ENCODE results near the gene MAPK8IP2.

The MAPK8IP2 gene

GRCh38 chr22:50584106-50585096 is 16.2 kb upstream of the MAPK8IP2 start:
- DNase-seq (ENCODE audit: insufficient read length): no peak
- TF ChIP-seq POLR2A (IDR thresholded peaks at IDR 0.05; ENCODE audit: low read depth, low read length): no peak
- no peak for TF ChIP-seq POLR2AphosphoS5 (IDR thresholded peaks at IDR 0.05; ENCODE audit: low read depth, low read length)
- no peak for TF ChIP-seq TAF1 (IDR thresholded peaks at IDR 0.05; ENCODE audit: borderline replicate concordance, low read depth, low read length)
- no peak for FAIRE-seq

- FAIRE-seq: no peak
- DNase-seq (ENCODE audit: insufficient read length): no peak
- TF ChIP-seq POLR2AphosphoS5 (IDR thresholded peaks at IDR 0.05; ENCODE audit: low read depth, low read length) (no peak), POLR2A (IDR thresholded peaks at IDR 0.05; ENCODE audit: low read depth, low read length) (no peak), TAF1 (IDR thresholded peaks at IDR 0.05; ENCODE audit: borderline replicate concordance, low read depth, low read length) (no peak)
Measured at GRCh38 chr22:50585238-50585637, 15.4 kb upstream of the MAPK8IP2 start.

GRCh38 chr22:50585781-50586180 is 14.8 kb upstream of the MAPK8IP2 start:
- FAIRE-seq: no peak

GRCh38 chr22:50586416-50586815 is 14.2 kb upstream of the MAPK8IP2 start:
- TF ChIP-seq POLR2A (IDR thresholded peaks at IDR 0.05; ENCODE audit: low read depth, low read length) (no peak), POLR2AphosphoS5 (IDR thresholded peaks at IDR 0.05; ENCODE audit: low read depth, low read length) (no peak), TAF1 (IDR thresholded peaks at IDR 0.05; ENCODE audit: borderline replicate concordance, low read depth, low read length) (no peak)
- no peak for DNase-seq (ENCODE audit: insufficient read length)
- FAIRE-seq: no peak

More at GRCh38 chr22:50585781-50586180, 14.8 kb upstream of the MAPK8IP2 start:
- TF ChIP-seq POLR2AphosphoS5 (IDR thresholded peaks at IDR 0.05; ENCODE audit: low read depth, low read length) (no peak), POLR2A (IDR thresholded peaks at IDR 0.05; ENCODE audit: low read depth, low read length) (no peak), TAF1 (IDR thresholded peaks at IDR 0.05; ENCODE audit: borderline replicate concordance, low read depth, low read length) (no peak)
- no peak for DNase-seq (ENCODE audit: insufficient read length)

GRCh38 chr22:50587407-50587806 is 13.2 kb upstream of the MAPK8IP2 start:
- FAIRE-seq (no peak), DNase-seq (ENCODE audit: insufficient read length) (no peak)
- TF ChIP-seq POLR2AphosphoS5 (IDR thresholded peaks at IDR 0.05; ENCODE audit: low read depth, low read length): no peak
- no peak for TF ChIP-seq TAF1 (IDR thresholded peaks at IDR 0.05; ENCODE audit: borderline replicate concordance, low read depth, low read length)
- TF ChIP-seq POLR2A (IDR thresholded peaks at IDR 0.05; ENCODE audit: low read depth, low read length): no peak

- TF ChIP-seq TAF1 (IDR thresholded peaks at IDR 0.05; ENCODE audit: borderline replicate concordance, low read depth, low read length) (no peak), POLR2A (IDR thresholded peaks at IDR 0.05; ENCODE audit: low read depth, low read length) (no peak), POLR2AphosphoS5 (IDR thresholded peaks at IDR 0.05; ENCODE audit: low read depth, low read length) (no peak)
- DNase-seq (ENCODE audit: insufficient read length) (no peak), FAIRE-seq (no peak)
Measured at GRCh38 chr22:50595189-50595588, 5.4 kb upstream of the MAPK8IP2 start.

GRCh38 chr22:50597097-50597496 is 3.5 kb upstream of the MAPK8IP2 start:
- DNase-seq (ENCODE audit: insufficient read length) (no peak), FAIRE-seq (no peak)

GRCh38 chr22:50599816-50600455 is 657 bp upstream of the MAPK8IP2 start:
- FAIRE-seq (no peak), DNase-seq (ENCODE audit: insufficient read length) (peak; percentile 82)
- no peak for TF ChIP-seq TAF1 (IDR thresholded peaks at IDR 0.05; ENCODE audit: borderline replicate concordance, low read depth, low read length)
- no peak for TF ChIP-seq POLR2AphosphoS5 (IDR thresholded peaks at IDR 0.05; ENCODE audit: low read depth, low read length)
- TF ChIP-seq POLR2A (IDR thresholded peaks at IDR 0.05; ENCODE audit: low read depth, low read length): no peak

More at GRCh38 chr22:50597097-50597496, 3.5 kb upstream of the MAPK8IP2 start:
- TF ChIP-seq POLR2AphosphoS5 (IDR thresholded peaks at IDR 0.05; ENCODE audit: low read depth, low read length) (no peak), POLR2A (IDR thresholded peaks at IDR 0.05; ENCODE audit: low read depth, low read length) (no peak)

GRCh38 chr22:50600967-50601668 is 525 bp downstream of the MAPK8IP2 start:
- TF ChIP-seq POLR2A (IDR thresholded peaks at IDR 0.05; ENCODE audit: low read depth, low read length) (no peak), TAF1 (IDR thresholded peaks at IDR 0.05; ENCODE audit: borderline replicate concordance, low read depth, low read length) (no peak), POLR2AphosphoS5 (IDR thresholded peaks at IDR 0.05; ENCODE audit: low read depth, low read length) (no peak)
- FAIRE-seq (no peak), DNase-seq (ENCODE audit: insufficient read length) (no peak)

- DNase-seq (ENCODE audit: insufficient read length): no peak
- no peak for TF ChIP-seq TAF1 (IDR thresholded peaks at IDR 0.05; ENCODE audit: borderline replicate concordance, low read depth, low read length)
- TF ChIP-seq POLR2AphosphoS5 (IDR thresholded peaks at IDR 0.05; ENCODE audit: low read depth, low read length): no peak
- TF ChIP-seq POLR2A (IDR thresholded peaks at IDR 0.05; ENCODE audit: low read depth, low read length): no peak
- no peak for FAIRE-seq
Measured at GRCh38 chr22:50601669-50602337, 1.2 kb downstream of the MAPK8IP2 start.

GRCh38 chr22:50602338-50602700 is 1.7 kb downstream of the MAPK8IP2 start:
- DNase-seq (ENCODE audit: insufficient read length): no peak
- no peak for TF ChIP-seq POLR2AphosphoS5 (IDR thresholded peaks at IDR 0.05; ENCODE audit: low read depth, low read length)
- no peak for FAIRE-seq
